ENCODE data around the gene VIT.

Gene VIT

GRCh38 chr2:36708041-36708741, 11.7 kb downstream of the VIT start:
- DNase-seq (ENCODE audit: low read depth in 2 of 2), result peak; percentile 92 to 94

- DNase-seq (ENCODE audit: low read depth in 2 of 2), result no peak
Measured at GRCh38 chr2:36710858-36711515, 14.5 kb downstream of the VIT start.

GRCh38 chr2:36711741-36712314, 15.3 kb downstream of the VIT start:
- DNase-seq (ENCODE audit: low read depth in 2 of 2), result peak in 1 of 2 experiments; percentile 24

GRCh38 chr2:36713310-36713709, 16.8 kb downstream of the VIT start:
- no peak for DNase-seq (ENCODE audit: low read depth in 2 of 2)

GRCh38 chr2:36716111-36716510, 19.6 kb downstream of the VIT start:
- no peak for DNase-seq (ENCODE audit: low read depth in 2 of 2)

- DNase-seq (ENCODE audit: low read depth in 2 of 2), result no peak
Measured at GRCh38 chr2:36717603-36718266, 21.2 kb downstream of the VIT start.

DNA sequence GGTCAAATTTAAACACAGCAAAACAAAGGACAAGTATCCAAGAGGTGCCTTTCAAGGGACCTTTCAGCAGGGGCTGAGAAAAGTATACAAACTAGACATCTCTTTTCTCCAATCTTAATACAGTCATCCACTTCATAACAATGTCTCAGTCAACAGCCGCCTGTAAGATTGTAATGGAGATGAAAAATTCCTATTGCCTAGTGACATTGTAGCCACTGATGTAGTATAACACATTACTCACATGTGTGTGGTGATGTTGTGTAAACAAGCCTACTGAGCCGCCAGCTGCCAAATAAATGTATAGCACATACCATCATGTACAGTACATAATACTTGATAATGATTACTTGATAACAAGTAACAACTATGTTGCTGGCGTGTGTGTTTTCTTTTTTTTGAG, 31.0 kb downstream of the VIT start:
- DNase-seq (ENCODE audit: low read depth in 2 of 2), result no peak

DNA sequence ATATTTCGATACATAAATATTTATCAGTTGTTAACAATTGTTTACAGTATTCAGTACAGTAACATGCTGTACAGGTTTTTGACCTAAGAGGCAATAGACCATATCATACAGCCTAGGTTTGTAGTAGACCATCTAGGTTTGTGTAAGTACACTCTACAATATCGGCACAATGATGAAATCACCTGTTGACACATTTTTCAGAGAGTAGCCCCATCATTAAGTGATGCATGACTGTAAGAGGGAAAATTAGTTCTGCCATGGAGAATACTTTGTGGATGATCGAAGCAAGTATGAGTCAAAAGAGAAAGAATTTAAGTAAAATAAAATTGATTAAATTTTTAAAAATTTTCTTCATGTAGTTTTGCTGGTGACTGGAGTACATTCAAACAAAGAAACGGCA, 32.6 kb downstream of the VIT start:
- DNase-seq (ENCODE audit: low read depth in 2 of 2), result no peak

DNA sequence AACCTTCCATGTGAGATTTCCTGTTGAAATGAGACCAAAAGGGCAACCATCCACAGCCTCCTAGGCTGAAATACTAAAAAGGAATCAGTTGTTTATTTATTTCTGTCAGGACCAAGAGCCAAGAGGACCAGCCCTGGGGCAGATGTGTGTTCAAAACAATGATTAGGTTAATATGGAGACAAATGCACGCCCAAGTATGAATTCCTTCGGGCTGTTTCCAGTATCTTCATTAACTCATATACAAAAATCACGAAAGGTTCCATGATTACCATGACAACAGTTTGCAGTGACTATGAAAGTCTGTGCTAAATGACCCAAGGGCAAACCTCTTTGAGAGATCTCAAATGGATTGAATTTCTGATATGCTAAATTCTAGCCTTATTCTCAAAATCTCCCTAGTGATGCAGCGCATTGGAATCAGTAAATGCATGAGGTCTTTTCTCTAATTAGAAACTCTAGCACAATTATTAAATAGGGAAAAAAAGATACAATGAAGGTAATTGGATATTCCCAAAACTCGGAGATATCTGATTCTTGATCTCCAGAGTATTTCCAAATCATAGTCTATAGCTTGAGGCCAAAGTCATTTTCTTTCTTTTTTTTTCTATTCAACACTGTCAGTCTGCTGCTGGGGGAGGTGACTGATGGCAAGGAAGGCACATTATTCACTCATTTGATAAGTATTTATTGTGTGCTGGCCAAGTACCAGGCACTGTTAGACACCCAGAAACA, 35.6 kb downstream of the VIT start:
- no peak for DNase-seq (ENCODE audit: low read depth in 2 of 2)

DNA sequence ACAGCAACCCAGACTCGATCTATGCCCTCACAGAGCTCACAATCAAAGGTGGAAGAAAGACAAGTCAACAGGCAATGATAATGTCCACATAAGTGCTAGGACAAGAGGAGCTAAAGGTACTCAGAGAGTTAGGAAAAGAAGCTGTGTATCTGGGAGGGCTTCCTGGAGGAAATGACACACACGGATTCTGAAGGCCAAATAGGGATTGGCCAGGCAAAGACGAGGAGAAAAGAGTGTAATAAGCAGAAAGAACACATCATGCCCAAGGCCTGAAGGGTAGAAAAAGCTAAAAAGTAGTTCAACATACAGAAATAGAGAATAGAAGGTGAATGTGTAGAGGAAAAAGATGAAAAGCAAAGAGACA, 36.1 kb downstream of the VIT start:
- DNase-seq (ENCODE audit: low read depth in 2 of 2), result no peak

DNA sequence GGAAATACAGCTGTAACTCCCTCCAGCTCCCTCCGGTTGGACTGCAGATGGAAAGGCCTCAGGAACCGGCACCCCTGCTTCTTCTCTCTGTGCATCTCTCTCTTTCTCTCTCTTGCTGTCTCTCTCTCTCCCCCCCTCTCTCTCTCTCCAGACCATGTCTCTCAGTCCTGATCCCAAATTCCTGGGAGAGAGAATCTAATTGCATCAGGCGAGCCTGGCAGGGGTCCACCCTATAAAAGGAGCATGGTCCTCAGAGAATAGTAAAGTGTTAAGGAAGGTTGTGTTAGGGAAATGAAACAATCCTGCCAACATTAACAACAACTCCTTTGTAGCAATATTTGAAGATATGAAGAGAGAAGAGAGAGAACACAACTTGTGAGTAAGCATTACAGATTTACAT, 36.7 kb downstream of the VIT start:
- DNase-seq (ENCODE audit: low read depth in 2 of 2), result no peak

DNA sequence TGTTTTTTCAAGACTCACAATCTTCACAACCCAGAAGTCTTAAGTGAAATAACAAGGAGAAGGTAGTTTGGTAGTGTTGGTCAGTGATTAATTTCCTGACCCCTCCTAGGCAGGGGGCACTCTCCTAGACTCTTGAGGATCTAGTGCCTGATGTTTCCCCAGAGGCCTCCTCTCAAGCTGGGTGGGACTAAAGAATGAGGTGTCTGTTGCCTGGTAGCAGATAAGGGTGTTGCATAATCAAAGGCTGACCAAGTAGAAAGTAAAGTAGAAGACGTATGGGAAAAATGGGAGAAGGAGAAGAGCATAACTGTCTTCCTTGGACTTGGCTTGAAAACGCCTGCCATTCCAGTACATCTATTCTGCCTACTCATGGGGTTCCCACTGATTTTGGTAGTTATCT, 37.8 kb downstream of the VIT start:
- DNase-seq (ENCODE audit: low read depth in 2 of 2), result no peak

DNA sequence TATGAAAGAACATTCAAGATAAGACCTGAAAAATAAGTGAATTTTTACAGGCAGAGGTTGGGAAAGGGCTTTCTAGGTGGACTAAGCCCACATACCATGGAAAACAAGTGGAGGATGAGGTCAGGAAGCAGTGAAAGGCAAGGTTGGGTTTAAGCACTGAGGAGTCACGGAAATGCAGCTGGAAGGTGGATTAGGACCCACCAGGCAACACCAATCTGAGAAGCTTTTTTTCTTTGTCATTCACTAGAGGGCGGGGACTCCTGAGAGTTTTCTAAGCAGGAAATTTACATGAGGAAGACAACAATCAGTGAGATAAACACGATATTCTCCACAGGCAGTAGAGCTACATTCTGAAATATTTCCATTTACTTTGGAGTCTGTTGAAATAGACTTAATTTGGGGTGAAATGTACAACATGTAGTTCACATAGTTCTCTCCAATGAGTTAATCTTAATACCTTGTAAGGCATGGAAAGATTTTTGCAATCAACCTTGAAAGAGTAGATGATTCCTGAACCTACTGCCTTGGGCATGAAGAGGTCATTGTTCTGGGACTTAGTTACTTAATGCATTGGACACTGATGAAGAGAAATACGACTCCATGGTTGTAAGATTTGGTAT, 40.7 kb downstream of the VIT start:
- DNase-seq (ENCODE audit: low read depth in 2 of 2), result no peak

DNA sequence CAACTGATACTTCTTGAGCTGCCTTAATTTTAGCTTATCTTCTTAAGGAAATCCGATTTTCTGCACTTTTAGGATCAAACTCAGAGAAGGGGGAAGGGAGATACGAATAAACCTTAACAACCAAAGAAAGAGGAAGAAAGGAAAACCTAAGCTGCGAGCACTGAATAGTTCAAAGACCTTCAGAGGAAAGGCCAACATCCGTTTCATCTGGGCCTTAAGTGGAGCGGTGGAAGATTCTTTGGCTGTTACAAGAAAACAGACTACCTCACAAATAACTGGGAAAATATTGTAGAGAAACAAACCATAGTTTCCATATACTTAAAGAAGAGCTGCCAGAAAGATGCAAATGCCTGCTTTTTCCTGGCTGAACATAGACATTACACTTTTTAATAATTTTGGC, 43.6 kb downstream of the VIT start:
- DNase-seq (ENCODE audit: low read depth in 2 of 2), result no peak

GRCh38 chr2:36741188-36741837, 44.8 kb downstream of the VIT start:
- peak in 1 of 2 experiments; percentile 4 for DNase-seq (ENCODE audit: low read depth in 2 of 2)

GRCh38 chr2:36743954-36744353, 47.4 kb downstream of the VIT start:
- no peak for DNase-seq (ENCODE audit: low read depth in 2 of 2)

- DNase-seq (ENCODE audit: low read depth in 2 of 2), result no peak
Measured at GRCh38 chr2:36748166-36748565, 51.7 kb downstream of the VIT start.

DNA sequence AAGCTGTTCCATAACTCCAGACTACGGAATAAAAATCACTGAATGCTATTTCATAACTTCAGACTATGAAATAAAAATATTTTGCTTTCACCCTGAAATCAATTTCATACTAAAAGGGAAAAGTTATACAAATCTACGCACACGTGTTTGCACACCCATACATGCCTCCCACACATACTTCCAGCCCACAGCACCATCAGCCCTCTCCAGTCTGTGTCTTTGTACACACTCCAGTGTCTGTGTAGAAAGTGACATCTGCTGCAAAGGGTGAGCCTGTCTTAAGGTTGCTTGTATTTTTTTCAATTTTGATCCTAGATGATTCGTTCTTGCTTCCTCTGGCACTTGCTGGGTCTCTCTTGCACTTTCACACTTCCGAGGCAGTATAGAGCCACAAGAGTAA, 53.6 kb downstream of the VIT start:
- no peak for DNase-seq (ENCODE audit: low read depth in 2 of 2)

GRCh38 chr2:36753706-36754221, 57.3 kb downstream of the VIT start:
- DNase-seq (ENCODE audit: low read depth in 2 of 2), result no peak

- DNase-seq (ENCODE audit: low read depth in 2 of 2), result no peak
Measured at GRCh38 chr2:36754578-36754977, 58.1 kb downstream of the VIT start.

DNA sequence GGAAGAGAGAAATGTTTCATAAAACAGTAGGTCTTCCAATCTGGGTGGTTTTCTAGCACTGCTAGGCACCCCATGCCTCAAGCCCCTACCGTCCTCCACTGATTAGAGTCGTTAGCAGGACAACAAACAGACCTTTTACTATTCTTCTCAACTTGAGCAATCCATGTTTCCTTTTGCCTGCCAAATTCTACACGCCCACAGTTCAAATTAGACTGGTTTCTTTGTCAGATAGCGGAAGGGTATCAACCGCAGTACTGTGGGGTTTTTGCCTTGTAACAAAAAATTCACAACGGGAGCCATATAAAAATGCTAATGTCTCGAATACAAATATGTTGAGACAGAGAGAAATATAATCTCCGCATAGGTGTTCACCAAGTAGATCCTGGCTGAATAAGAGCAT, 59.9 kb downstream of the VIT start:
- DNase-seq (ENCODE audit: low read depth in 2 of 2), result no peak

All from fibroblast of skin of left biceps (primary cell).